Spleen (tissue), 7 donors: Measurements from ENCODE around the gene DIP2A.

Source experiments
- POLR2AphosphoS5 ChIP-seq, 3 donors: sonication (generic); formaldehyde crosslinking; IDR thresholded peaks; one replicate each; pipeline ENCODE4 v1.5.1; 2017; ENCODE audit warnings: antibody characterized with exemption in 3 of 3
- TF ChIP-seq, protein P1 (sequence below), 11 experiments: fragments of 200-600 bp in 7 of 11; fragments of 450-650 bp in 4 of 11; sonication (generic) in 4 of 11; IDR thresholded peaks in 8 of 11; conservative IDR thresholded peaks in 3 of 11; 1 replicate in 7 of 11; 2 replicates in 4 of 11; pipeline versions ENCODE4 v1.4.0 to v1.8.0; 2016 to 2021; ENCODE audit warnings: antibody characterized with exemption in 11 of 11, inconsistent platforms in 4 of 11, mild to moderate bottlenecking in 1 of 11
- donor health status: DM: no; HTN: no; CAD: no; lungs with moderate emphysema.
- donor health status: DM: no; HTN: no; CAD: no.
- donor health status: DM: no; HTN: no; CAD: no.

DNA sequence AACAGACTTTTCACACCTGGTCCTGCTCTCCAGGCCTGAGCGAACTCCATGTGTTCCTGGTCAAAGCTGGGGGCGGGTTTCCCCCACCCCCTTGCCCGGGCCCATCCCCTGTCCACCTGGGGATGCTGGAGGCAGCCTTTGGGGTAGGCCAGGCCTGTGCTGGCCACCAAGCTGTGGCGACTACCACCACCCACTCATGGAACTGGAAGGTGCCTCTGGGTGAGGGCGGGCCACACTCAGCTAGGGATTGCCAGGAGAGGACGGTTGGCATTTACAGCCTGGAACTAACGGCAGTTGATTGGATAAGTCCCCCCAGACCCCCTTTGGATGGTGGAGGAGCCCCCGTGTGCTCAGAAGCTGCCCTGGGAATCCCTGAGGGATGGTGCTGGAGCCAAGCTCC lies 138.3 kb downstream of the DIP2A start:
- TF ChIP-seq, protein P1, sequence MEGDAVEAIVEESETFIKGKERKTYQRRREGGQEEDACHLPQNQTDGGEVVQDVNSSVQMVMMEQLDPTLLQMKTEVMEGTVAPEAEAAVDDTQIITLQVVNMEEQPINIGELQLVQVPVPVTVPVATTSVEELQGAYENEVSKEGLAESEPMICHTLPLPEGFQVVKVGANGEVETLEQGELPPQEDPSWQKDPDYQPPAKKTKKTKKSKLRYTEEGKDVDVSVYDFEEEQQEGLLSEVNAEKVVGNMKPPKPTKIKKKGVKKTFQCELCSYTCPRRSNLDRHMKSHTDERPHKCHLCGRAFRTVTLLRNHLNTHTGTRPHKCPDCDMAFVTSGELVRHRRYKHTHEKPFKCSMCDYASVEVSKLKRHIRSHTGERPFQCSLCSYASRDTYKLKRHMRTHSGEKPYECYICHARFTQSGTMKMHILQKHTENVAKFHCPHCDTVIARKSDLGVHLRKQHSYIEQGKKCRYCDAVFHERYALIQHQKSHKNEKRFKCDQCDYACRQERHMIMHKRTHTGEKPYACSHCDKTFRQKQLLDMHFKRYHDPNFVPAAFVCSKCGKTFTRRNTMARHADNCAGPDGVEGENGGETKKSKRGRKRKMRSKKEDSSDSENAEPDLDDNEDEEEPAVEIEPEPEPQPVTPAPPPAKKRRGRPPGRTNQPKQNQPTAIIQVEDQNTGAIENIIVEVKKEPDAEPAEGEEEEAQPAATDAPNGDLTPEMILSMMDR (IDR thresholded peaks at IDR 0.05 in 8 of 11, conservative IDR thresholded peaks at IDR 0.05 in 3 of 11) = no peak
- TF ChIP-seq POLR2AphosphoS5 (IDR thresholded peaks at IDR 0.05) = no peak
